GM23338 (cell line): Measurements from ENCODE around the gene NOP9. TPM values are rescaled to one million over a fixed set of nuclear protein-coding genes. Genes with fewer than 3 reads are reported as not detected.

Experiments
- ATAC-seq: fragments of 200-7000 bp; cut with Tn5 transposase; 3 replicates; pipeline ENCODE4 v1.9.1; 2020
- DNase-seq: peaks from one replicate; pipeline ENCODE4 v3.0.0-alpha.2; 2015; ENCODE audit warnings: low spot score
- H2AFZ ChIP-seq: fragments of 200-600 bp; sonication (generic); 2 replicates; pipeline ENCODE4 v1.8.0; 2016; ENCODE audit warnings: antibody characterized with exemption, mild to moderate bottlenecking, moderate library complexity
- H3F3A ChIP-seq: fragments of 200-600 bp; sonication (generic); replicated peaks from 2 replicates; pipeline ENCODE4 v1.8.0; 2017; ENCODE audit warnings: antibody characterized with exemption, mixed run types, low read depth
- H3K27ac ChIP-seq: fragments of 200-600 bp; sonication (generic); 2 replicates; pipeline ENCODE4 v1.6.1; 2016; ENCODE audit warnings: low read depth
- H3K27me3 ChIP-seq: fragments of 200-600 bp; sonication (generic); 2 replicates; pipeline ENCODE4 v1.8.0; 2016; ENCODE audit warnings: mild to moderate bottlenecking, mixed run types, moderate library complexity; ENCODE audit not compliant: insufficient read depth
- H3K36me3 ChIP-seq: fragments of 200-600 bp; sonication (generic); 2 replicates; pipeline ENCODE4 v1.8.0; 2016; ENCODE audit warnings: mild to moderate bottlenecking; ENCODE audit not compliant: insufficient read depth
- H3K4me1 ChIP-seq: fragments of 200-600 bp; sonication (generic); 2 replicates; pipeline ENCODE4 v1.8.0; 2016; ENCODE audit warnings: mild to moderate bottlenecking, moderate library complexity; ENCODE audit not compliant: insufficient read depth
- H3K4me2 ChIP-seq: fragments of 200-600 bp; sonication (generic); 2 replicates; pipeline ENCODE4 v1.7.1; 2017; ENCODE audit warnings: mixed run types
- H3K4me3 ChIP-seq: fragments of 200-600 bp; sonication (generic); 2 replicates; pipeline ENCODE4 v1.6.1; 2016; ENCODE audit warnings: mixed run types
- H3K79me2 ChIP-seq: fragments of 200-600 bp; sonication (generic); replicated peaks from 2 replicates; pipeline ENCODE4 v1.8.0; 2017; ENCODE audit warnings: mild to moderate bottlenecking; ENCODE audit not compliant: insufficient read depth
- H3K9me2 ChIP-seq: fragments of 200-600 bp; sonication (generic); 2 replicates; pipeline ENCODE4 v1.8.0; 2017; ENCODE audit not compliant: insufficient read depth
- H4K20me1 ChIP-seq: fragments of 200-600 bp; sonication (generic); replicated peaks from 2 replicates; pipeline ENCODE4 v1.8.0; 2017; ENCODE audit warnings: mild to moderate bottlenecking; ENCODE audit not compliant: insufficient read depth
- H3K27ac Mint-ChIP-seq: 2 replicates; pipeline ENCODE4 v1.8.0; 2020; ENCODE audit warnings: inconsistent platforms, mild to moderate bottlenecking, moderate library complexity, mixed read lengths
- H3K27me3 Mint-ChIP-seq: 3 replicates; pipeline ENCODE4 v1.8.0; 2022; ENCODE audit warnings: low read depth, mild to moderate bottlenecking, moderate library complexity, mixed read lengths, inconsistent platforms; ENCODE audit not compliant: insufficient read depth, poor library complexity
- H3K36me3 Mint-ChIP-seq: 3 replicates; pipeline ENCODE4 v1.8.0; 2021; ENCODE audit warnings: low read depth, mild to moderate bottlenecking, inconsistent platforms, moderate library complexity, mixed read lengths
- H3K4me1 Mint-ChIP-seq: 3 replicates; pipeline ENCODE4 v1.8.0; 2020; ENCODE audit warnings: mild to moderate bottlenecking, inconsistent platforms, mixed read lengths
- H3K4me3 Mint-ChIP-seq: 3 replicates; pipeline ENCODE4 v1.8.0; 2021; ENCODE audit warnings: moderate library complexity, mild to moderate bottlenecking, inconsistent platforms, mixed read lengths
- H3K9me3 Mint-ChIP-seq: 3 replicates; pipeline ENCODE4 v1.8.0; 2020; ENCODE audit warnings: moderate library complexity, mild to moderate bottlenecking, inconsistent platforms, mixed read lengths
- CREB1 ChIP-seq: fragments of 250-450 bp; sonication (Bioruptor Pico); IDR thresholded peaks from 2 replicates; pipeline ENCODE4 v1.5.0; 2020; ENCODE audit warnings: low read depth, mild to moderate bottlenecking, moderate library complexity
- ETS1 ChIP-seq: IDR thresholded peaks from 2 replicates; pipeline ENCODE4 v1.6.1; 2016; ENCODE audit warnings: antibody characterized with exemption
- EZH2 ChIP-seq: fragments of 200-600 bp; sonication (generic); IDR thresholded peaks from one replicate; pipeline ENCODE4 v1.8.0; 2017; ENCODE audit warnings: antibody characterized with exemption, mild to moderate bottlenecking, low read depth; ENCODE audit not compliant: unreplicated experiment
- EZH2phosphoT487 ChIP-seq: fragments of 200-600 bp; sonication (generic); IDR thresholded peaks from one replicate; pipeline ENCODE4 v1.8.1; 2018; ENCODE audit warnings: antibody characterized with exemption; ENCODE audit not compliant: unreplicated experiment
- JUNB ChIP-seq: IDR thresholded peaks from one replicate; pipeline ENCODE4 v1.6.1; 2016; ENCODE audit warnings: antibody characterized with exemption; ENCODE audit not compliant: unreplicated experiment
- NANOG ChIP-seq: IDR thresholded peaks from 2 replicates; pipeline ENCODE4 v1.6.1; 2016; ENCODE audit warnings: antibody characterized with exemption, borderline replicate concordance
- POLR2AphosphoS5 ChIP-seq: IDR thresholded peaks from 2 replicates; pipeline ENCODE4 v1.6.1; 2016; ENCODE audit warnings: antibody characterized with exemption, low read depth
- REST ChIP-seq: IDR thresholded peaks from one replicate; pipeline ENCODE4 v1.6.1; 2018; ENCODE audit warnings: antibody characterized with exemption; ENCODE audit not compliant: unreplicated experiment
- STAT1 ChIP-seq: IDR thresholded peaks from one replicate; pipeline ENCODE4 v1.6.1; 2016; ENCODE audit warnings: antibody characterized with exemption; ENCODE audit not compliant: unreplicated experiment
- ZNF114 ChIP-seq: fragments of 250-450 bp; sonication (Bioruptor Pico); IDR thresholded peaks from 2 replicates; pipeline ENCODE4 v1.5.0; 2020; ENCODE audit warnings: mild to moderate bottlenecking, moderate library complexity
- ZNF331 ChIP-seq: fragments of 250-450 bp; sonication (Bioruptor Pico); IDR thresholded peaks from 2 replicates; pipeline ENCODE4 v1.5.0; 2020; ENCODE audit warnings: low read depth, mild to moderate bottlenecking, moderate library complexity
- ZNF462 ChIP-seq: fragments of 250-450 bp; sonication (Bioruptor Pico); IDR thresholded peaks from 2 replicates; pipeline ENCODE4 v1.5.0; 2020; ENCODE audit warnings: mild to moderate bottlenecking, moderate library complexity
- polyA plus RNA-seq: library from polyadenylated mRNA; unstranded; fragments of >200 nt; fragmentation: Nextera tagmentation; extraction: Ambion mirVana; gene quantifications from 2 replicates; pipeline ENCODE4 v1.2.1, GENCODE V29; 2016
- total RNA-seq: library from RNA; depleted of rRNA; stranded (reverse); fragments of >200 nt; shearing (Covaris generic); gene quantifications from 2 replicates; pipeline ENCODE4 v1.2.3, GENCODE V29; 2014
- TF ChIP-seq, protein P1 (sequence below), 2 experiments: fragments of 200-600 bp in 1 of 2; sonication (generic) in 1 of 2; conservative IDR thresholded peaks; 2 replicates each; pipeline versions ENCODE4 v1.5.1 to v1.6.1; 2016 to 2017; ENCODE audit warnings: antibody characterized with exemption in 2 of 2, low read depth in 2 of 2, mild to moderate bottlenecking in 2 of 2, moderate library complexity in 1 of 2

The NOP9 gene
- total and polyA plus RNA-seq, 2 experiments from 2014 or later = 7.9 to 32.8 TPM

DNA sequence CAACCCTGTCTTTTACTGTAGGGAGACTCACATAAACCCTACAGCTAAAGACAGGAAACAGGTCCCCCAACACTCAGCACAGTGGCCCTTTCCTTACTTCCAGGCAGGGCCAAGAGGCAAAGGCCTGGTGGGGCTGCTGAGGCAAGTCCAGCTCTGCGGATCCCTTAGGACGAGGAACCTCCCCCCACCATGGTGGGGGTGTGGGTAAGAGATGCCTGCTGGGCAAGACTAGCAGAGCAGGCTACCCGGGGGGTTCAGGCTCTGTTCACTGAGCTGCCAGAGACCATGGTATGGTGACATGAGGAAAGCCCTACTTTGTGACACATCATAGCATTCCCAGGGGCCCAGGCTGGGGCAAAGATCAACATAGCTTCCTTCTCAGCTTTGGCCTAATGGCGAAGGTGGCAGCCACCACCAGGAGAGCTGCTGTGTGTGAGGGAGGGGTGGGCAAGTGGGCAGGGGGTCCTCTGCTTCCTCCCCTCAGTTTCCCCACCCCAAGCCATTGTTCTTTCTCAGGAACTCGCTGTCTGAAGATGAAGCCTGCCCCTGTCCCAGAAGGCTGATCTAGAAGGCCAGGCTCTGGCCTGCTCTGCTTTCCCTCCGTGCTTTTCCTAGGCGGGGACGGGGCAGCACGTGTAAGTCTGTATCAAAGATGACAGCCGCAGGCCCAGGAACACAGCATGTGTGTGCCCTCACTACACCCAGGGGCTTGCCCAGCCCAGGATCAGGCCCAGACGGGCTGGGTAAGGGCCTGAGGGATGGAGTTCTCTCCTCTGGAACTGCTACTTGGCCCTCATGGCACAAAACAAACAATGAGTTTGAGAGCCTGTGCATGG lies 47.1 kb upstream of the NOP9 start:
- Histone ChIP-seq H3K4me2 (no peak overlapping the region), H4K20me1 (no peaks in the 10 kb centered on the region), H3F3A (no peaks in the 10 kb centered on the region), H3K9me2 (no peaks in the 10 kb centered on the region), H3K36me3 (no peaks in the 10 kb centered on the region), H3K4me1 (no peaks in the 10 kb centered on the region), H3K27me3 (no peaks in the 10 kb centered on the region), H2AFZ (no peak overlapping the region), H3K79me2 (no peaks in the 10 kb centered on the region), H3K27ac (no peak overlapping the region), H3K4me3 (no peak overlapping the region)
- Mint-ChIP-seq H3K4me1 (no peaks in the 10 kb centered on the region), H3K9me3 (no peaks in the 10 kb centered on the region), H3K27me3 (peaks cover 12% of the 10 kb centered on the region), H3K36me3 (no peaks in the 10 kb centered on the region), H3K4me3 (no peak overlapping the region), H3K27ac (no peak overlapping the region)
- no peak; the same call in 2 of the 3 replicates for ATAC-seq
- DNase-seq = no peak
- no peak for TF ChIP-seq ZNF331 (CRISPR knock-in tag)
- no peak for TF ChIP-seq CREB1 (CRISPR knock-in tag)
- TF ChIP-seq STAT1 = no peak
- TF ChIP-seq NANOG = no peak
- TF ChIP-seq REST = no peak
- no peak for TF ChIP-seq EZH2
- no peak for TF ChIP-seq ETS1
- TF ChIP-seq, protein P1, sequence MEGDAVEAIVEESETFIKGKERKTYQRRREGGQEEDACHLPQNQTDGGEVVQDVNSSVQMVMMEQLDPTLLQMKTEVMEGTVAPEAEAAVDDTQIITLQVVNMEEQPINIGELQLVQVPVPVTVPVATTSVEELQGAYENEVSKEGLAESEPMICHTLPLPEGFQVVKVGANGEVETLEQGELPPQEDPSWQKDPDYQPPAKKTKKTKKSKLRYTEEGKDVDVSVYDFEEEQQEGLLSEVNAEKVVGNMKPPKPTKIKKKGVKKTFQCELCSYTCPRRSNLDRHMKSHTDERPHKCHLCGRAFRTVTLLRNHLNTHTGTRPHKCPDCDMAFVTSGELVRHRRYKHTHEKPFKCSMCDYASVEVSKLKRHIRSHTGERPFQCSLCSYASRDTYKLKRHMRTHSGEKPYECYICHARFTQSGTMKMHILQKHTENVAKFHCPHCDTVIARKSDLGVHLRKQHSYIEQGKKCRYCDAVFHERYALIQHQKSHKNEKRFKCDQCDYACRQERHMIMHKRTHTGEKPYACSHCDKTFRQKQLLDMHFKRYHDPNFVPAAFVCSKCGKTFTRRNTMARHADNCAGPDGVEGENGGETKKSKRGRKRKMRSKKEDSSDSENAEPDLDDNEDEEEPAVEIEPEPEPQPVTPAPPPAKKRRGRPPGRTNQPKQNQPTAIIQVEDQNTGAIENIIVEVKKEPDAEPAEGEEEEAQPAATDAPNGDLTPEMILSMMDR (conservative IDR thresholded peaks at IDR 0.05; ENCODE audit: low read depth in 2 of 2) = no peak
- TF ChIP-seq EZH2phosphoT487 = no peak
- TF ChIP-seq POLR2AphosphoS5 = no peak
- TF ChIP-seq ZNF114 = no peak
- TF ChIP-seq ZNF462 (CRISPR knock-in tag) = no peak
- TF ChIP-seq JUNB = no peak
